Adrenal gland (tissue), 12 donors: Measurements from ENCODE around the gene KLB. TPM values are rescaled to one million over a fixed set of nuclear protein-coding genes. Genes with fewer than 3 reads are reported as not detected.

Source experiments
- DNase-seq, 7 donors: peaks; one replicate each; pipeline ENCODE4 v3.0.0-alpha.2; 2019 to 2020
- H3K27ac ChIP-seq, 5 donors: fragments of 200-600 bp; sonication (generic) in 4 of 5; 1 replicate in 3 of 5; 2 replicates in 2 of 5; pipeline versions ENCODE4 v1.5.1 to v1.8.0; 2016 to 2020; ENCODE audit warnings: mild to moderate bottlenecking in 1 of 5
- H3K27me3 ChIP-seq: fragments of 200-600 bp; 2 replicates; pipeline ENCODE4 v1.8.0; 2021
- H3K36me3 ChIP-seq, 2 donors: fragments of 200-600 bp; replicated peaks in 1 of 2; 1 replicate in 1 of 2; 2 replicates in 1 of 2; pipeline versions ENCODE4 v1.5.1 to v1.8.0; 2018 to 2022
- H3K4me1 ChIP-seq, 2 donors: fragments of 200-600 bp; replicated peaks in 1 of 2; 1 replicate in 1 of 2; 2 replicates in 1 of 2; pipeline versions ENCODE4 v1.5.1 to v1.8.0; 2018 to 2021
- H3K4me3 ChIP-seq, 4 donors: fragments of 200-600 bp; sonication (generic) in 3 of 4; one replicate each; pipeline ENCODE4 v1.5.1; 2016 to 2018
- H3K9me3 ChIP-seq, 3 donors: fragments of 200-600 bp; sonication (generic) in 1 of 3; replicated peaks in 1 of 3; 1 replicate in 2 of 3; 2 replicates in 1 of 3; pipeline versions ENCODE4 v1.5.1 to v1.8.0; 2016 to 2021
- POLR2A ChIP-seq, 2 donors: fragments of 450-650 bp; IDR thresholded peaks; one replicate each; pipeline ENCODE4 v1.6.1; 2017; ENCODE audit warnings: antibody characterized with exemption in 2 of 2, mild to moderate bottlenecking in 2 of 2, moderate library complexity in 1 of 2
- WGBS, 4 donors: extraction: QIAGEN DNeasy Blood & Tissue Kit in 2 of 4; methylation state at CpG; one replicate each; pipeline versions ENCODE4 v1.1.5 to v1.1.7; 2013 to 2017; 5-methylcytosine and 5-hydroxymethylcytosine counted together
- intact Hi-C, 2 donors: fragments of 100-400 bp; cut with DNase I; formaldehyde crosslinking; loops; one replicate each; pipeline versions ENCODE4 v1.14.1 to v1.15.0; 2022 to 2023
- polyA plus RNA-seq, 3 donors: library from polyadenylated mRNA; stranded (reverse); fragments of 200-250 nt in 2 of 3; fragments of 350-450 nt in 1 of 3; fragmentation: Illumina TruSeq in 1 of 3; extraction: RNeasy Lipid Tissue Mini Kit (QIAGEN cat#74804) in 1 of 3; gene quantifications; one replicate each; pipeline ENCODE4 v1.2.3, GENCODE V29; 2013 to 2014
- total RNA-seq, 9 donors: library from RNA; depleted of rRNA in 4 of 9; stranded (reverse); fragments of >200 nt in 4 of 9; fragments of 120-200 nt in 1 of 9; fragmentation: NEBNext Ultra II Directional in 1 of 9; extraction: Animal tissue kit (Norgen Biotek cat#: 25700) in 1 of 9; gene quantifications; one replicate each; pipeline versions ENCODE4 v1.1.0 to v1.2.4, GENCODE V29; 2013 to 2023
- TF ChIP-seq, protein P1 (sequence below), 6 experiments: fragments of 450-650 bp in 4 of 6; fragments of 200-600 bp in 2 of 6; sonication (generic) in 1 of 6; IDR thresholded peaks; 1 replicate in 5 of 6; 2 replicates in 1 of 6; pipeline versions ENCODE4 v1.5.1 to v1.8.0; 2016 to 2021; ENCODE audit warnings: antibody characterized with exemption in 6 of 6, mild to moderate bottlenecking in 2 of 6, moderate library complexity in 1 of 6
- donor health status: healthy with polysubstance abuse.
- donor health status: Bipolar disorder and iron deficiency.
- donor health status: DM: yes; HTN: yes; CAD: no.
- donor health status: DM: no; HTN: no; CAD: no.
- donor health status: DM: no; HTN: no; CAD: no.
- donor health status: DM: yes; HTN: yes; CAD: no.

KLB gene
- total and polyA plus RNA-seq, 12 donors: under 0.01 to 1.1 (median 0.15) TPM; not detected in 2

GRCh38 chr4:39442998-39443397 is 36.3 kb downstream of the KLB start:
- no peak overlapping the region for H3K4me3 ChIP-seq
- intact Hi-C loops: loop anchor here in 1 of 2 donors (10.0 kb wide), 1 partner anchor 68 kb away; no protein-coding TSS in a partner anchor
- WGBS, 4 donors: 81 to 88% (median 83%) methylated on average over 4 of the region's 4 CpGs
- DNase-seq: no peak
- H3K4me1 ChIP-seq: peaks cover 5 to 10% of the 10 kb centered on the region in 2 donors
- no peaks in the 10 kb centered on the region for H3K36me3 ChIP-seq
- TF ChIP-seq POLR2A (IDR thresholded peaks at IDR 0.05): no peak
- TF ChIP-seq, protein P1, sequence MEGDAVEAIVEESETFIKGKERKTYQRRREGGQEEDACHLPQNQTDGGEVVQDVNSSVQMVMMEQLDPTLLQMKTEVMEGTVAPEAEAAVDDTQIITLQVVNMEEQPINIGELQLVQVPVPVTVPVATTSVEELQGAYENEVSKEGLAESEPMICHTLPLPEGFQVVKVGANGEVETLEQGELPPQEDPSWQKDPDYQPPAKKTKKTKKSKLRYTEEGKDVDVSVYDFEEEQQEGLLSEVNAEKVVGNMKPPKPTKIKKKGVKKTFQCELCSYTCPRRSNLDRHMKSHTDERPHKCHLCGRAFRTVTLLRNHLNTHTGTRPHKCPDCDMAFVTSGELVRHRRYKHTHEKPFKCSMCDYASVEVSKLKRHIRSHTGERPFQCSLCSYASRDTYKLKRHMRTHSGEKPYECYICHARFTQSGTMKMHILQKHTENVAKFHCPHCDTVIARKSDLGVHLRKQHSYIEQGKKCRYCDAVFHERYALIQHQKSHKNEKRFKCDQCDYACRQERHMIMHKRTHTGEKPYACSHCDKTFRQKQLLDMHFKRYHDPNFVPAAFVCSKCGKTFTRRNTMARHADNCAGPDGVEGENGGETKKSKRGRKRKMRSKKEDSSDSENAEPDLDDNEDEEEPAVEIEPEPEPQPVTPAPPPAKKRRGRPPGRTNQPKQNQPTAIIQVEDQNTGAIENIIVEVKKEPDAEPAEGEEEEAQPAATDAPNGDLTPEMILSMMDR (IDR thresholded peaks at IDR 0.05): no peak
- H3K27me3 ChIP-seq: no peaks in the 10 kb centered on the region
- H3K27ac ChIP-seq: no peak overlapping the region
- no peaks in the 10 kb centered on the region for H3K9me3 ChIP-seq

- Histone ChIP-seq H3K27ac (no peak overlapping the region), H3K4me1 (peaks cover 5 to 10% of the 10 kb centered on the region in 2 donors), H3K9me3 (no peaks in the 10 kb centered on the region), H3K36me3 (peaks cover 0 to 11% of the 10 kb centered on the region in 2 donors), H3K4me3 (peak overlapping the region in 1 of 4 donors; percentile 42), H3K27me3 (no peaks in the 10 kb centered on the region)
- intact Hi-C loops: loop anchor here in 1 of 2 donors (10.0 kb wide), 1 partner anchor 72 kb away; no protein-coding TSS in a partner anchor
- no peak for TF ChIP-seq POLR2A (IDR thresholded peaks at IDR 0.05)
- TF ChIP-seq, protein P1 (IDR thresholded peaks at IDR 0.05): no peak
- WGBS, 4 donors: 85 to 94% (median 91%) methylated on average over 6 to 20 of the region's 20 CpGs
- DNase-seq: no peak
Measured at GRCh38 chr4:39446483-39446841, 39.7 kb downstream of the KLB start.

DNA sequence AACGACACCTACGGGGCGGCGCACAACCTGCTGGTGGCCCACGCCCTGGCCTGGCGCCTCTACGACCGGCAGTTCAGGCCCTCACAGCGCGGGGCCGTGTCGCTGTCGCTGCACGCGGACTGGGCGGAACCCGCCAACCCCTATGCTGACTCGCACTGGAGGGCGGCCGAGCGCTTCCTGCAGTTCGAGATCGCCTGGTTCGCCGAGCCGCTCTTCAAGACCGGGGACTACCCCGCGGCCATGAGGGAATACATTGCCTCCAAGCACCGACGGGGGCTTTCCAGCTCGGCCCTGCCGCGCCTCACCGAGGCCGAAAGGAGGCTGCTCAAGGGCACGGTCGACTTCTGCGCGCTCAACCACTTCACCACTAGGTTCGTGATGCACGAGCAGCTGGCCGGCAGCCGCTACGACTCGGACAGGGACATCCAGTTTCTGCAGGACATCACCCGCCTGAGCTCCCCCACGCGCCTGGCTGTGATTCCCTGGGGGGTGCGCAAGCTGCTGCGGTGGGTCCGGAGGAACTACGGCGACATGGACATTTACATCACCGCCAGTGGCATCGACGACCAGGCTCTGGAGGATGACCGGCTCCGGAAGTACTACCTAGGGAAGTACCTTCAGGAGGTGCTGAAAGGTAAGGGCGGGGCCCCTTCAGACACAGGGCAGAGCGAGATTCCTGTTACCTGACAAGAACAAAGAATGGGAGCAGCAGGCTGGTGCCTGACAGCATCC is 40.3 kb downstream of the KLB start:
- H3K27me3 ChIP-seq: no peaks in the 10 kb centered on the region
- H3K4me1 ChIP-seq: peaks cover 5 to 10% of the 10 kb centered on the region in 2 donors
- peak in 1 of 2 donors; percentile 23 for TF ChIP-seq POLR2A (IDR thresholded peaks at IDR 0.05)
- TF ChIP-seq, protein P1 (IDR thresholded peaks at IDR 0.05): peak in 4 of 6 experiments; percentile 17 to 41 (median 35)
- H3K36me3 ChIP-seq: peaks cover 0 to 17% of the 10 kb centered on the region in 2 donors
- intact Hi-C loops: loop anchor here in 1 of 2 donors (10.0 kb wide), 1 partner anchor 72 kb away; no protein-coding TSS in a partner anchor
- H3K27ac ChIP-seq: no peak overlapping the region
- peak; percentile 45 to 84 (median 70) for DNase-seq
- no peaks in the 10 kb centered on the region for H3K9me3 ChIP-seq
- peak overlapping the region in 2 of 4 donors; percentile 24 to 42 for H3K4me3 ChIP-seq
- 0 to 11% (median 8%) methylated on average over 3 to 61 of the region's 61 CpGs for WGBS, 4 donors

- 57 to 75% (median 65%) methylated on average over 2 of the region's 2 CpGs for WGBS, 4 donors
- Histone ChIP-seq H3K4me1 (peaks cover 5 to 10% of the 10 kb centered on the region in 2 donors), H3K9me3 (no peaks in the 10 kb centered on the region), H3K4me3 (no peak overlapping the region), H3K27me3 (no peaks in the 10 kb centered on the region), H3K36me3 (peaks cover 0 to 53% of the 10 kb centered on the region in 2 donors), H3K27ac (no peak overlapping the region)
- no peak for TF ChIP-seq POLR2A (IDR thresholded peaks at IDR 0.05)
- TF ChIP-seq, protein P1 (IDR thresholded peaks at IDR 0.05): no peak
- no peak for DNase-seq
- intact Hi-C loops: no loop called here
Measured at GRCh38 chr4:39450618-39451017, 43.9 kb downstream of the KLB start.
